HepG2 (cell line): ENCODE data around the gene ACAN. TPM values are rescaled to one million over a fixed set of nuclear protein-coding genes. Genes with fewer than 3 reads are reported as not detected.
A peak's percentile ranks its signal among the peaks of the same experiment; 100 is the strongest.

Experiments used
- CENPT ChIP-seq: sonication (generic); formaldehyde crosslinking; IDR thresholded peaks from 2 replicates; pipeline ENCODE4 v1.8.0; 2022; ENCODE audit warnings: low read depth, mild to moderate bottlenecking, moderate library complexity, missing genetic modification reagents
- HNF4A ChIP-seq: sonication (generic); formaldehyde crosslinking; IDR thresholded peaks from 2 replicates; pipeline ENCODE4 v1.4.0; 2020; ENCODE audit warnings: missing genetic modification reagents
- HNRNPL ChIP-seq: fragments of 200-400 bp; formaldehyde crosslinking; IDR thresholded peaks from 2 replicates; pipeline ENCODE4 v1.6.1; 2017; ENCODE audit warnings: mild to moderate bottlenecking, low read depth, low read length
- KLF6 ChIP-seq: IDR thresholded peaks from 2 replicates; pipeline ENCODE4 v1.8.0; 2016; ENCODE audit warnings: missing biosample characterization, missing genetic modification reagents
- NFKBIZ ChIP-seq: IDR thresholded peaks from 2 replicates; pipeline ENCODE4 v1.6.1; 2018; ENCODE audit warnings: missing genetic modification reagents, missing compliant biosample characterization
- NR3C1 ChIP-seq: sonication (generic); formaldehyde crosslinking; IDR thresholded peaks from 2 replicates; pipeline ENCODE4 v1.4.0; 2020; ENCODE audit warnings: missing genetic modification reagents
- PCBP1 ChIP-seq: fragments of 200-400 bp; formaldehyde crosslinking; IDR thresholded peaks from 2 replicates; pipeline ENCODE4 v1.6.1; 2017; ENCODE audit warnings: mild to moderate bottlenecking, low read depth, low read length, borderline replicate concordance
- PPARG ChIP-seq: conservative IDR thresholded peaks from 2 replicates; pipeline ENCODE4 v1.6.1; 2016; ENCODE audit warnings: missing biosample characterization, missing genetic modification reagents
- RORA ChIP-seq: sonication (generic); formaldehyde crosslinking; IDR thresholded peaks from 2 replicates; pipeline ENCODE4 v1.5.0; 2020; ENCODE audit warnings: mild to moderate bottlenecking, missing genetic modification reagents, moderate library complexity
- SPEN ChIP-seq: sonication (generic); formaldehyde crosslinking; IDR thresholded peaks from 2 replicates; pipeline ENCODE4 v1.5.1; 2020; ENCODE audit warnings: low read depth, mild to moderate bottlenecking, missing genetic modification reagents
- SRF ChIP-seq: IDR thresholded peaks from 2 replicates; pipeline ENCODE4 v1.6.1; 2011; ENCODE audit warnings: mild to moderate bottlenecking, low read depth, low read length, moderate library complexity
- ZNF230 ChIP-seq: sonication (generic); formaldehyde crosslinking; IDR thresholded peaks from 2 replicates; pipeline ENCODE4 v1.4.0; 2020; ENCODE audit warnings: mild to moderate bottlenecking, missing genetic modification reagents
- ZNF256 ChIP-seq: sonication (generic); formaldehyde crosslinking; conservative IDR thresholded peaks from 2 replicates; pipeline ENCODE4 v1.4.0; 2020; ENCODE audit warnings: missing genetic modification reagents
- polyA plus RNA-seq, 8 experiments: library from polyadenylated mRNA; depleted of rRNA in 3 of 8; stranded (reverse) in 7 of 8; unstranded in 1 of 8; fragments of >200 nt; fragmentation: Illumina TruSeq in 4 of 8; extraction: Trizol in 4 of 8; gene quantifications; 2 replicates each; pipeline versions ENCODE4 v1.2.1 to v1.2.3, GENCODE V29; 2011 to 2016; ENCODE audit warnings: low read depth in 4 of 8, missing spikeins in 1 of 8, mixed read lengths in 1 of 8; ENCODE audit not compliant: insufficient read depth in 1 of 8
- total RNA-seq, 5 experiments: library from RNA; depleted of rRNA; stranded (reverse); fragments of >200 nt; fragmentation: Illumina TruSeq; extraction: Trizol; gene quantifications; 2 replicates each; pipeline ENCODE4 v1.2.3, GENCODE V29; 2016; ENCODE audit warnings: low read depth in 1 of 5
- TF ChIP-seq, protein P1 (sequence below): sonication (generic); formaldehyde crosslinking; IDR thresholded peaks from 2 replicates; pipeline ENCODE4 v1.4.0; 2020; ENCODE audit warnings: mild to moderate bottlenecking, missing genetic modification reagents
- TF ChIP-seq, protein P2 (sequence below): sonication (generic); formaldehyde crosslinking; IDR thresholded peaks from 2 replicates; pipeline ENCODE4 v1.4.0; 2020; ENCODE audit warnings: mild to moderate bottlenecking, missing genetic modification reagents
- TF ChIP-seq, protein P3 (sequence below): sonication (generic); formaldehyde crosslinking; IDR thresholded peaks from 2 replicates; pipeline ENCODE4 v1.4.0; 2020; ENCODE audit warnings: missing genetic modification reagents
- TF ChIP-seq, protein P4 (sequence below): sonication (generic); formaldehyde crosslinking; IDR thresholded peaks from 2 replicates; pipeline ENCODE4 v1.4.0; 2020; ENCODE audit warnings: missing genetic modification reagents, borderline replicate concordance
- TF ChIP-seq, protein P5 (sequence below): sonication (generic); formaldehyde crosslinking; IDR thresholded peaks from 2 replicates; pipeline ENCODE4 v1.8.1; 2023; ENCODE audit warnings: mild to moderate bottlenecking, missing genetic modification reagents

The ACAN gene
- total and polyA plus RNA-seq, 2 of the 13 experiments (the other 11 are each of a cell fraction or from before 2014, with no cell fraction given) = not detected

DNA sequence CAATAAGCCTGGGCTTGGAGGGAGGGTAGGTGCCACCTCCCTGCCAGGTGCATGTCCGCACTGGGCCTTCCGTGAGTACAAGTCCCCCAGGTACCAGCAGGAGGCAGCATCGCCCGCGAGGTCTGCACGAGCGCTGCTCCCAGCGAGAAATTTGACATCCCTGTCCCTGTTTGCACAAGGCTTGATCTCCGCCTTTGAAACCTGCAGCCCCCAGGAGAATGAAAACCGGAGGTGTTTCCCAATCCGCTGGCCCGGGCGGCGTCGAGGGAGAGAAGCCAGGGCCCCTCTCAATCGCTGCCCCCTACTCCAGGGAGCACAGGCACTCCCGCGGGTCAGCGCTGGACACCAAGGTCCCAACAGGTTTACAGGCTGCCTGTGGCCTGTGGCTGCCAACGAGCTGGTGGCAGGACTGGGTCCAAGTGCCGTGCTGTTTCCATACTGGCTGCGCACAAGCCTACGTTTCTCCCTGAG, 91.1 kb downstream of the ACAN start (continued):
- TF ChIP-seq, protein P1, sequence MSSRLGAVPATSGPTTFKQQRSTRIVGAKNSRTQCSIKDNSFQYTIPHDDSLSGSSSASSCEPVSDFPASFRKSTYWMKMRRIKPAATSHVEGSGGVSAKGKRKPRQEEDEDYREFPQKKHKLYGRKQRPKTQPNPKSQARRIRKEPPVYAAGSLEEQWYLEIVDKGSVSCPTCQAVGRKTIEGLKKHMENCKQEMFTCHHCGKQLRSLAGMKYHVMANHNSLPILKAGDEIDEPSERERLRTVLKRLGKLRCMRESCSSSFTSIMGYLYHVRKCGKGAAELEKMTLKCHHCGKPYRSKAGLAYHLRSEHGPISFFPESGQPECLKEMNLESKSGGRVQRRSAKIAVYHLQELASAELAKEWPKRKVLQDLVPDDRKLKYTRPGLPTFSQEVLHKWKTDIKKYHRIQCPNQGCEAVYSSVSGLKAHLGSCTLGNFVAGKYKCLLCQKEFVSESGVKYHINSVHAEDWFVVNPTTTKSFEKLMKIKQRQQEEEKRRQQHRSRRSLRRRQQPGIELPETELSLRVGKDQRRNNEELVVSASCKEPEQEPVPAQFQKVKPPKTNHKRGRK (CRISPR knock-in tag) = no peak
- TF ChIP-seq HNRNPL (0 out of 2 replicates have a peak, but pooled peaks have one; percentile 34), KLF6 (CRISPR knock-in tag) (no peak), SRF (no peak), HNF4A (CRISPR knock-in tag) (no peak), PCBP1 (0 out of 2 replicates have a peak, but pooled peaks have one; percentile 46), ZNF230 (CRISPR knock-in tag) (no peak), ZNF256 (CRISPR knock-in tag) (no peak), SPEN (no peak), PPARG (CRISPR knock-in tag) (no peak), RORA (CRISPR knock-in tag) (no peak), CENPT (no peak), NFKBIZ (CRISPR knock-in tag) (no peak), NR3C1 (CRISPR knock-in tag) (no peak)
- TF ChIP-seq, protein P2, sequence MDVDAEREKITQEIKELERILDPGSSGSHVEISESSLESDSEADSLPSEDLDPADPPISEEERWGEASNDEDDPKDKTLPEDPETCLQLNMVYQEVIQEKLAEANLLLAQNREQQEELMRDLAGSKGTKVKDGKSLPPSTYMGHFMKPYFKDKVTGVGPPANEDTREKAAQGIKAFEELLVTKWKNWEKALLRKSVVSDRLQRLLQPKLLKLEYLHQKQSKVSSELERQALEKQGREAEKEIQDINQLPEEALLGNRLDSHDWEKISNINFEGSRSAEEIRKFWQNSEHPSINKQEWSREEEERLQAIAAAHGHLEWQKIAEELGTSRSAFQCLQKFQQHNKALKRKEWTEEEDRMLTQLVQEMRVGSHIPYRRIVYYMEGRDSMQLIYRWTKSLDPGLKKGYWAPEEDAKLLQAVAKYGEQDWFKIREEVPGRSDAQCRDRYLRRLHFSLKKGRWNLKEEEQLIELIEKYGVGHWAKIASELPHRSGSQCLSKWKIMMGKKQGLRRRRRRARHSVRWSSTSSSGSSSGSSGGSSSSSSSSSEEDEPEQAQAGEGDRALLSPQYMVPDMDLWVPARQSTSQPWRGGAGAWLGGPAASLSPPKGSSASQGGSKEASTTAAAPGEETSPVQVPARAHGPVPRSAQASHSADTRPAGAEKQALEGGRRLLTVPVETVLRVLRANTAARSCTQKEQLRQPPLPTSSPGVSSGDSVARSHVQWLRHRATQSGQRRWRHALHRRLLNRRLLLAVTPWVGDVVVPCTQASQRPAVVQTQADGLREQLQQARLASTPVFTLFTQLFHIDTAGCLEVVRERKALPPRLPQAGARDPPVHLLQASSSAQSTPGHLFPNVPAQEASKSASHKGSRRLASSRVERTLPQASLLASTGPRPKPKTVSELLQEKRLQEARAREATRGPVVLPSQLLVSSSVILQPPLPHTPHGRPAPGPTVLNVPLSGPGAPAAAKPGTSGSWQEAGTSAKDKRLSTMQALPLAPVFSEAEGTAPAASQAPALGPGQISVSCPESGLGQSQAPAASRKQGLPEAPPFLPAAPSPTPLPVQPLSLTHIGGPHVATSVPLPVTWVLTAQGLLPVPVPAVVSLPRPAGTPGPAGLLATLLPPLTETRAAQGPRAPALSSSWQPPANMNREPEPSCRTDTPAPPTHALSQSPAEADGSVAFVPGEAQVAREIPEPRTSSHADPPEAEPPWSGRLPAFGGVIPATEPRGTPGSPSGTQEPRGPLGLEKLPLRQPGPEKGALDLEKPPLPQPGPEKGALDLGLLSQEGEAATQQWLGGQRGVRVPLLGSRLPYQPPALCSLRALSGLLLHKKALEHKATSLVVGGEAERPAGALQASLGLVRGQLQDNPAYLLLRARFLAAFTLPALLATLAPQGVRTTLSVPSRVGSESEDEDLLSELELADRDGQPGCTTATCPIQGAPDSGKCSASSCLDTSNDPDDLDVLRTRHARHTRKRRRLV = no peak
- TF ChIP-seq, protein P3, sequence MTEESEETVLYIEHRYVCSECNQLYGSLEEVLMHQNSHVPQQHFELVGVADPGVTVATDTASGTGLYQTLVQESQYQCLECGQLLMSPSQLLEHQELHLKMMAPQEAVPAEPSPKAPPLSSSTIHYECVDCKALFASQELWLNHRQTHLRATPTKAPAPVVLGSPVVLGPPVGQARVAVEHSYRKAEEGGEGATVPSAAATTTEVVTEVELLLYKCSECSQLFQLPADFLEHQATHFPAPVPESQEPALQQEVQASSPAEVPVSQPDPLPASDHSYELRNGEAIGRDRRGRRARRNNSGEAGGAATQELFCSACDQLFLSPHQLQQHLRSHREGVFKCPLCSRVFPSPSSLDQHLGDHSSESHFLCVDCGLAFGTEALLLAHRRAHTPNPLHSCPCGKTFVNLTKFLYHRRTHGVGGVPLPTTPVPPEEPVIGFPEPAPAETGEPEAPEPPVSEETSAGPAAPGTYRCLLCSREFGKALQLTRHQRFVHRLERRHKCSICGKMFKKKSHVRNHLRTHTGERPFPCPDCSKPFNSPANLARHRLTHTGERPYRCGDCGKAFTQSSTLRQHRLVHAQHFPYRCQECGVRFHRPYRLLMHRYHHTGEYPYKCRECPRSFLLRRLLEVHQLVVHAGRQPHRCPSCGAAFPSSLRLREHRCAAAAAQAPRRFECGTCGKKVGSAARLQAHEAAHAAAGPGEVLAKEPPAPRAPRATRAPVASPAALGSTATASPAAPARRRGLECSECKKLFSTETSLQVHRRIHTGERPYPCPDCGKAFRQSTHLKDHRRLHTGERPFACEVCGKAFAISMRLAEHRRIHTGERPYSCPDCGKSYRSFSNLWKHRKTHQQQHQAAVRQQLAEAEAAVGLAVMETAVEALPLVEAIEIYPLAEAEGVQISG (CRISPR knock-in tag) = peak; percentile 55; the same call in 1 of the 2 replicates
- TF ChIP-seq, protein P4, sequence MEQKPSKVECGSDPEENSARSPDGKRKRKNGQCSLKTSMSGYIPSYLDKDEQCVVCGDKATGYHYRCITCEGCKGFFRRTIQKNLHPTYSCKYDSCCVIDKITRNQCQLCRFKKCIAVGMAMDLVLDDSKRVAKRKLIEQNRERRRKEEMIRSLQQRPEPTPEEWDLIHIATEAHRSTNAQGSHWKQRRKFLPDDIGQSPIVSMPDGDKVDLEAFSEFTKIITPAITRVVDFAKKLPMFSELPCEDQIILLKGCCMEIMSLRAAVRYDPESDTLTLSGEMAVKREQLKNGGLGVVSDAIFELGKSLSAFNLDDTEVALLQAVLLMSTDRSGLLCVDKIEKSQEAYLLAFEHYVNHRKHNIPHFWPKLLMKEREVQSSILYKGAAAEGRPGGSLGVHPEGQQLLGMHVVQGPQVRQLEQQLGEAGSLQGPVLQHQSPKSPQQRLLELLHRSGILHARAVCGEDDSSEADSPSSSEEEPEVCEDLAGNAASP (CRISPR knock-in tag) = no peak
- TF ChIP-seq, protein P5, sequence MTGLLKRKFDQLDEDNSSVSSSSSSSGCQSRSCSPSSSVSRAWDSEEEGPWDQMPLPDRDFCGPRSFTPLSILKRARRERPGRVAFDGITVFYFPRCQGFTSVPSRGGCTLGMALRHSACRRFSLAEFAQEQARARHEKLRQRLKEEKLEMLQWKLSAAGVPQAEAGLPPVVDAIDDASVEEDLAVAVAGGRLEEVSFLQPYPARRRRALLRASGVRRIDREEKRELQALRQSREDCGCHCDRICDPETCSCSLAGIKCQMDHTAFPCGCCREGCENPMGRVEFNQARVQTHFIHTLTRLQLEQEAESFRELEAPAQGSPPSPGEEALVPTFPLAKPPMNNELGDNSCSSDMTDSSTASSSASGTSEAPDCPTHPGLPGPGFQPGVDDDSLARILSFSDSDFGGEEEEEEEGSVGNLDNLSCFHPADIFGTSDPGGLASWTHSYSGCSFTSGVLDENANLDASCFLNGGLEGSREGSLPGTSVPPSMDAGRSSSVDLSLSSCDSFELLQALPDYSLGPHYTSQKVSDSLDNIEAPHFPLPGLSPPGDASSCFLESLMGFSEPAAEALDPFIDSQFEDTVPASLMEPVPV (CRISPR knock-in tag) = no peak
